Right atrium auricular region (tissue), 2 donors: ENCODE results near the gene SLC36A4. TPM values are rescaled to one million over a fixed set of nuclear protein-coding genes. Genes with fewer than 3 reads are reported as not detected.

ENCODE experiments used
- DNase-seq: peaks from one replicate; pipeline ENCODE4 v3.0.0-alpha.2; 2019; ENCODE audit warnings: low spot score
- H3K27ac ChIP-seq, 2 donors: fragments of 200-600 bp; sonication (generic); 1 replicate in 1 of 2; 2 replicates in 1 of 2; pipeline ENCODE4 v1.5.1; 2016 to 2019
- H3K27me3 ChIP-seq, 2 donors: fragments of 200-600 bp; sonication (generic); one replicate each; pipeline versions ENCODE4 v1.5.1 to v1.6.0; 2017 to 2019
- H3K36me3 ChIP-seq: fragments of 200-600 bp; sonication (generic); one replicate; pipeline ENCODE4 v1.5.1; 2016
- H3K4me1 ChIP-seq, 2 donors: fragments of 200-600 bp; sonication (generic); one replicate each; pipeline versions ENCODE4 v1.5.1 to v1.6.0; 2017 to 2019
- H3K4me3 ChIP-seq, 2 donors: fragments of 200-600 bp; sonication (generic); 1 replicate in 1 of 2; 2 replicates in 1 of 2; pipeline ENCODE4 v1.5.1; 2017 to 2019; ENCODE audit warnings: mild to moderate bottlenecking in 1 of 2, moderate library complexity in 1 of 2
- H3K9me3 ChIP-seq, 2 donors: fragments of 200-600 bp; sonication (generic); one replicate each; pipeline ENCODE4 v1.5.1; 2019
- CTCF ChIP-seq, 2 donors: fragments of 200-600 bp; sonication (generic); IDR thresholded peaks; one replicate each; pipeline ENCODE4 v1.5.1; 2019; ENCODE audit warnings: antibody characterized with exemption in 2 of 2
- total RNA-seq, 2 donors: library from RNA; depleted of rRNA; stranded (reverse); fragments of >200 nt; gene quantifications; one replicate each; pipeline ENCODE4 v1.1.0, GENCODE V29; 2016

The SLC36A4 gene
- total RNA-seq, 2 donors from 2014 or later = 6.9 to 13.2 TPM

- H3K27ac ChIP-seq = no peak overlapping the region
- H3K9me3 ChIP-seq = no peaks in the 10 kb centered on the region
- TF ChIP-seq CTCF (IDR thresholded peaks at IDR 0.05) = no peak
- H3K4me3 ChIP-seq = no peak overlapping the region
- no peaks in the 10 kb centered on the region for H3K36me3 ChIP-seq
- no peak for DNase-seq
- no peaks in the 10 kb centered on the region for H3K27me3 ChIP-seq
- H3K4me1 ChIP-seq = no peaks in the 10 kb centered on the region
Measured at GRCh38 chr11:93145390-93145915, 52.3 kb downstream of the SLC36A4 start.

DNA sequence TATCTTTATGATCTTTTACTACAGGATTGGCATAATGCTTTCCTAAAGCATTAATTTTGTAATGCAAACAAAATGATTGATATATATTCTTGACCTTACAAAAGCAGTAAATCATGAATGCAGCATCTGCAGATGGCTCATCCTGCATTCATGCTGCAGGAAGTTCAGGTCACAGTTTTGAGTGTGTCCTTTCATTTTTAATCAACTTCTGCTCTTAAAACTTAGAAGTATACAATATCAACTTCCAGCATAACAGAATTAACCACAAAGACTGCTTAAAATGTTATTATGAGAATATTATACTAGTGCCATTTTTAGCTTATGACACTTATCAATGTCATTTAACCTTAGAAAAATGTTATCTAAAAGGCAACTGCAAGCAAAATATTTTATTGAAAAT lies 54.0 kb downstream of the SLC36A4 start:
- no peak for TF ChIP-seq CTCF (IDR thresholded peaks at IDR 0.05)
- no peak overlapping the region for H3K4me3 ChIP-seq

GRCh38 chr11:93143186-93143585 lies 54.6 kb downstream of the SLC36A4 start:
- no peaks in the 10 kb centered on the region for H3K4me1 ChIP-seq
- no peak for DNase-seq
- H3K27me3 ChIP-seq = no peaks in the 10 kb centered on the region
- no peaks in the 10 kb centered on the region for H3K36me3 ChIP-seq
- no peak overlapping the region for H3K27ac ChIP-seq
- TF ChIP-seq CTCF (IDR thresholded peaks at IDR 0.05) = no peak
- no peaks in the 10 kb centered on the region for H3K9me3 ChIP-seq
- H3K4me3 ChIP-seq = no peak overlapping the region

More for the DNA sequence above, 54.0 kb downstream of the SLC36A4 start:
- no peaks in the 10 kb centered on the region for H3K36me3 ChIP-seq
- no peaks in the 10 kb centered on the region for H3K27me3 ChIP-seq
- no peaks in the 10 kb centered on the region for H3K9me3 ChIP-seq
- no peaks in the 10 kb centered on the region for H3K4me1 ChIP-seq
- DNase-seq = no peak
- H3K27ac ChIP-seq = no peak overlapping the region

DNA sequence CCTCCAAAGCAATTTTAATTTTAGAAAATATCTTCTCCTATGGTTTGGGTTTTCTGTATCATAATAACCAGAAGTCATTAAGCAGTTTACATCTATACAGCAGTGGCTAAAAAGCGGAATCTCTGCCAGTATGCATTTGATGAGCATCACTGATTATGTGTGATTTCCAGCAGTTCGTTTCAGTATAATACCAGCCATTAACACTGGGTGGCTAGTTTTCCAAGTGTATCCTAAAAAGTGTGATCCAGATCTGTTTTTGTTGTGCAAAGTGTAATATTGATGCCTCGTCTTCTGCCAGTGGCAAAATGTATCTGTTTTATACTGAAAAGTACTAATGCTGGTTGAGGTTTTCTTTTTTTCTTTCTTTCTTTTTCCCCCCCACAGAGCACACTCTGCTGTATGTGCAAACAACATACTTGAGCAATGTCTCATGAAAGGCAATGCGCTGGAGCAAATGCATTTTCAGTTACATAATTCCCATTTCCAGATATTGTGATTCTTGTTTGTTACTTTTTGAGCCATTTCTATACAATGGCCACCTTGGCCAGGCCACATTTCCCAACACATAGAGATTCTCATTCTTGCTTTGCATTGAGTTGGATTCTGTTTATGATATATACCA lies 64.2 kb downstream of the SLC36A4 start:
- Histone ChIP-seq H3K27me3 (no peaks in the 10 kb centered on the region), H3K27ac (no peak overlapping the region), H3K9me3 (no peaks in the 10 kb centered on the region), H3K36me3 (no peaks in the 10 kb centered on the region), H3K4me3 (no peak overlapping the region), H3K4me1 (peaks cover 0 to 6% of the 10 kb centered on the region in 2 donors)
- DNase-seq = no peak
- TF ChIP-seq CTCF (IDR thresholded peaks at IDR 0.05) = no peak

GRCh38 chr11:93132836-93133235 lies 65.0 kb downstream of the SLC36A4 start:
- Histone ChIP-seq H3K27me3 (no peaks in the 10 kb centered on the region), H3K9me3 (no peaks in the 10 kb centered on the region), H3K4me3 (no peak overlapping the region), H3K27ac (no peak overlapping the region), H3K4me1 (peaks cover 0 to 6% of the 10 kb centered on the region in 2 donors), H3K36me3 (no peaks in the 10 kb centered on the region)
- no peak for DNase-seq
- TF ChIP-seq CTCF (IDR thresholded peaks at IDR 0.05) = no peak

DNA sequence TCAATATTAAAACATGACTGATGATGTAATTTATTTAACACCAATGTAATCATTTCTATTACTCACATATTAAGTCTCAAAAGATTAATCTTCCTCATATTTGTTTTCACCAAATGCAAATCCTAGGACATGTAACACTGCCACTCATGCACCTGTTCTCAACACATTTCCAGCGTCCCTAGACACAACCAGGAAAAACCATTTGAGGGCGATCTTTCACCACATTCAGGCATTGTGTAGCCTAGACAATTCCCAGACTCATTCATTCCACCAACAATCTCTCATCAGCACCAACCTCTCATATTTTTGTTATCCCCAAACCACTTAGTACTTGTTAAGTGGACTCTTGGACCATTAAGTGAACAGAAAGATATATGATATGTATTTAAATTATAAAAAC lies 66.1 kb downstream of the SLC36A4 start:
- DNase-seq = no peak
- Histone ChIP-seq H3K4me3 (no peak overlapping the region), H3K36me3 (no peaks in the 10 kb centered on the region), H3K27ac (no peak overlapping the region), H3K27me3 (no peaks in the 10 kb centered on the region), H3K9me3 (no peaks in the 10 kb centered on the region), H3K4me1 (peaks cover 0 to 6% of the 10 kb centered on the region in 2 donors)
- TF ChIP-seq CTCF (IDR thresholded peaks at IDR 0.05) = no peak
